Subcutaneous adipose tissue (tissue), 4 donors: ENCODE measurements around the gene RIMS3. TPM values are rescaled to one million over a fixed set of nuclear protein-coding genes. Genes with fewer than 3 reads are reported as not detected.

Experiments
- total RNA-seq, 4 donors: library from RNA; depleted of rRNA; stranded (reverse); fragments of >200 nt; gene quantifications; one replicate each; pipeline ENCODE4 v1.1.0, GENCODE V29; 2016
- TF ChIP-seq, protein P1 (sequence below): fragments of 450-650 bp; IDR thresholded peaks from one replicate; pipeline ENCODE4 v1.5.1; 2016; ENCODE audit warnings: low read depth, mild to moderate bottlenecking, control low read depth, antibody characterized with exemption, moderate library complexity

RIMS3 gene
- 1 to 10 TPM in 3 of 4 donors, under 1 TPM in 1; 0.33 to 2.7 (median 2.2) TPM for total RNA-seq

DNA sequence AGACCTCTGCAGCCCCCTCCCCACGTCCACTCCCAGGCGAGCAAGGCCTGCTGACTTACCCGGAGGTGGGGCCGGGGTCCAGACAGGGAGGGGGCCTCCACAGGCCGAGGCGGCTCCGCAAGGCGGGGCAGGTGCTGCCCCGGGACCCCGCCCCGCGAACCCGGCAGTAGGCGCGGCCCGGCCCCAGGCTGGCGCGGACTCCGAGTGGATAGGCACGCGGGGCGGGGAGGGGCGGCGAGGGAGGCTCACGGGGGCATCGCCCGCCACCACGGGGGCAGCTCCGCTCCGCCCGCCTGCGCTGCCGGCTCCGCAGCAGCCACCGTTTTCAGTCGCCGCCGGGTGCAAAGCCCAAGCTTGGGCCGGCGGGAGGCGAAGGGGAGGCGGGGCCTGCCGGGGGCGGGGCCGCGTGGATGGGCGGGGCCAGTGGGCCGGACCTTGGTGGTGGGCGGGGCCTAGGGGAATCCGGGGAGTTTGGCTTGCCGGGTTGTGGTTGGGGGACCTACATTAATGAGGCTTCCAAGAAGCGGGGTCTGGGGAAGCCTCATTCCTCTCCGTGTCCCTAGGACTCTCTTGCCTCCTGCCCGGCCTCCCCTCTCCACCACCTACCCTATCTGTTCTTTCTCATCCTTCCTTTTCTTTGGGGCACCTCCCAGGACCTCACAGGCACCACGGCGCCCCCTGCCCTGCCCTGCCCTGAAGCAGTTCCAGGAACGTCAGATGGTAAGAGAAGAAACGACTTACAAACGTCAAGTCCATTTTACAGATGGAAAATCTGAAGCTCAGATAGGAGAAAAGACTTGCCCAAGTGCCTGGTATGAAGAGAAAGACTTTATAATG, at the start of gene RIMS3:
RIMS3 (minus strand) TSS at position 348 of the 837 bp plus-strand sequence. CDS start 23,757 bp downstream, outside the sequence.
- TF ChIP-seq, protein P1, sequence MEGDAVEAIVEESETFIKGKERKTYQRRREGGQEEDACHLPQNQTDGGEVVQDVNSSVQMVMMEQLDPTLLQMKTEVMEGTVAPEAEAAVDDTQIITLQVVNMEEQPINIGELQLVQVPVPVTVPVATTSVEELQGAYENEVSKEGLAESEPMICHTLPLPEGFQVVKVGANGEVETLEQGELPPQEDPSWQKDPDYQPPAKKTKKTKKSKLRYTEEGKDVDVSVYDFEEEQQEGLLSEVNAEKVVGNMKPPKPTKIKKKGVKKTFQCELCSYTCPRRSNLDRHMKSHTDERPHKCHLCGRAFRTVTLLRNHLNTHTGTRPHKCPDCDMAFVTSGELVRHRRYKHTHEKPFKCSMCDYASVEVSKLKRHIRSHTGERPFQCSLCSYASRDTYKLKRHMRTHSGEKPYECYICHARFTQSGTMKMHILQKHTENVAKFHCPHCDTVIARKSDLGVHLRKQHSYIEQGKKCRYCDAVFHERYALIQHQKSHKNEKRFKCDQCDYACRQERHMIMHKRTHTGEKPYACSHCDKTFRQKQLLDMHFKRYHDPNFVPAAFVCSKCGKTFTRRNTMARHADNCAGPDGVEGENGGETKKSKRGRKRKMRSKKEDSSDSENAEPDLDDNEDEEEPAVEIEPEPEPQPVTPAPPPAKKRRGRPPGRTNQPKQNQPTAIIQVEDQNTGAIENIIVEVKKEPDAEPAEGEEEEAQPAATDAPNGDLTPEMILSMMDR = no peak

DNA sequence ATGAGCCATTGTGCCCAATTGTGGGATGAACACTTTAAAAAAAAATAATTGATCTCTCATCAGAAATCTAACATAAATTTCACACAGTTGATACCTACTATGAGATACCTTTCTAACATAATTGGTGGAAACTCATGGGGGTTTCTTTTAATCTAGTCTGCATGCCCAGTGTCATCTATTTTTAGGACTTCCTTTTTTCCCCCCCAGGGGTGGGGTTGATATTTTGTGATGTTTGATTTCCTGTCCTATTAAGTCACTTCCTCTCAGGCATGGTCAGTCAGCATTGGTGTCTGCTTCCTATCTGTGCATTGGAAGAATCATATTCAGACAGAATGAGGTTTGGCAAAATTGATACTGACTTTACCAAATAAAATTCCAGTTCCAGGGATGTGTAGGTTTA, 47.5 kb upstream of the RIMS3 start:
- TF ChIP-seq, protein P1 = no peak

DNA sequence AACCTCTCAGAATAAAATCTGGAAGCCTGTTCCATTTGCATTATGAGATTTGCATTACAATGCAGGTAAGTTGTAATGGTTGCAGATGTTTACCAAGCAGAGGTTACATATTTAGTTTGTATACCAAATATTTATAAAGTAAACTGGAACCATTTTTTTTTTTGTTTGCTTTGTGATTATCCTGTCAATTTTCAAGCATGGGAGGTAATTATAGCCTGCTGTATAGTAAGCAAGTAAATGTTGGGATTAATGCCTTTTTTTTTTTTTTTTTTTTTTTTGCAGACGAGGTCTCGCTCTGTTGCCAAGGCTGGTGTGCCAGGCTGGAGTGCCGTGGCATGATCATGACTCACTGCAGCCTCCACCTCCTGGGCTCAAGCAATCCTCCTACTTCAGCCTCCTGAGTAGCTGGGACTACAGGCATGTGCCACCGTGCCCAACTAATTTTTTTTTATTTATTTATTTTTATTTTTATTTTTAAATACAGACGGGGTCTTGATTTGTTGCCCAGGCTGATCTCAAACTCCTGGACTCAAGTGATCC, 47.0 kb upstream of the RIMS3 start:
- TF ChIP-seq, protein P1 = no peak

DNA sequence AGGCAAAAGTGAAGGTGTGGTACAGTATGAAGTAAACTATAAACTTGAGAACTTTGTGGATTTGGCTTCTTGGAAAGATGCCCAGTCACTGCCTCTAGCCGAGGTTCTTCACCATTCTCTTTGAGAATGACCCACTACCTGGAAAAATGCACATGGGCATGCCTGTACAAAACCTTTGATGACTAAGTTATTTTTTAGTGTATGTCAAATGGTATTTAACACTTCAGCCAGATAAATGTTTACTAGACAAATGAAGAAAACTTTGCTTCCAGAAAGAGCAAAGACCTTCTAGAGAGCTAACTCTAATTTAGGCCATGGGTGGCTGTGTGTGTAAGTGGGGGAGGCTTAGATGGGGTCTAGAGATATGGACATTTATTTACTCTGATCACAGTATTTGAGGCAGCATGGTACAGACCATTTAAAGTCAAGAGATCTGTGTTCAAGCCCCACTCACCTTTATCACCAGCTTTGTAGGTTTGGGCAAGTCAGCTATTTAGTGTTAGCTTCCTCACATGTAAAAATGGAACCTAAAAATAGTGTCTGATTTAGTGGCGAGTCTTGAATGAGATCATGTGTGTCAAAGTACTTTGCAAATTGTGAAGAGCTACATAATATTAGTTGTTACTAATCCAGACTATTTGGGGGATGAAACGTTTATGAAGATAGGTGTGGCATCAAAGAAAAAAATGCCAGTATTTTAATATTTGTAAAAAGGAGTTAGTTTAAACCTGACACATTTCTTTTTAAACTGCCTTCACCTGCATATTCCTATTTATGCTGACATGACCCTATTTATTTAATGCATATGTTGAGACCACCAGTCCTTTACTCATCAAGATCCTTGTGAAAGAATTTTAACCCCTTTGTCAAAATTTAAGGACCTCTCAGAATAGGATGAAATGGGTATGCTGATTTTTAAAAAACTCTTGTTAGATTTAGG, 46.3 kb upstream of the RIMS3 start:
- TF ChIP-seq, protein P1 = no peak

DNA sequence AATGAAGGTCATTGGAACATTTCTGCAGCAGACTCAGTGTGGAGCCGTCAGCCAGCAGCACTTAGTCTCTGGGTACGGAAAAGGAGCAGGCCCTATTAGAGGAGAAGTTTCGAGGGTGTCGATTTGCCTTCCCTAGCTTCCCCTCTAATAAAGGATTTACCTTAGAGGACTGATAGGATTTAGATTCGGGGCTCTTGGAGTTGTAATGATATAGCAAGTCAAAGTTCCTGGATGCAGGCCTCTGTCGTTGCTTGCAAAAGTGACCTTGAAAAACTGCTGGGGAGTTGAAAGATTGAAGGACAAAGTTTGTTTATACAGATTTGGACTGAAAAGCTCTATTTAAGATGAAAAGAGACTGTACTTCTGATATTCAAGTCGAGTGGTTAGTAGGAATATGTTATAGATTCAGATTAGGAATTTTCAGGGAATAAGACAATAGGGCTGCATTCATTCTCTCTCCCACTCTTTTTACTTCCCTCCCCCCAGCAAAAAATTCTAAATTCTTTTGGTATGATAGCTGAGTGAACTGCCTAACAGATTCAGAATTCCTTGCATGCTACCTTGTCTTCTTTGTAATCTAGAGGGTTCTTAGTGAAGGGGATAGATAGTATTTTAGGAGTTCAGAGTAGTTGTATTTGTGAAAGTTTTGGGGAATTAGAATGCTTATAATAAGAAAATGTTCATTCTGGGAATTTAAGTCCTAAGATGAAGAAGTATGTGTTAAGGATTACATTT, 45.3 kb upstream of the RIMS3 start:
- TF ChIP-seq, protein P1 = no peak

DNA sequence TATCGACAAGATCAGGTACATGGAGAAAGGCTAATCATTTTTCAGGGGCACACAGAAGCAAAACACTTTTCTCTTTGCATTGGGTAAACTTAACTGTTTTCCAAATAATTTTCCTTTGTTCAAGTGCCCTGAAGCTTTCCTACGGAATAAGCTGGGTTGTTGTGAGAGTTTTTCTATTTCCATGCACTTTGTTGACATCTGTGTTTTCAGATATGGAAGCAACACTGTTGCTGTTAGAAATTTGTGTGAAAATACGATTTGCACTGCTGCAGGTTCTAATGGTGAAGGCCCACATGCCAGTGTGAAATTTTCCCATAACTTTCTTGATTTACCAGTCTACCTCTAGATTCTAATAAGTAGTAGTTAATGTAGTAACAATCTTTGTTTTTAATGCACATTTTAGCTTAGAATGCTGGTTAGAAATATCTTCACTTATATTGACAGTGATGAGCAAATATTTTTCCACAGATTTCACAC, 44.4 kb upstream of the RIMS3 start:
- TF ChIP-seq, protein P1 = no peak
